HEK293T (cell line): ENCODE results near the gene ABHD17C.

Experiments
- CTCF ChIA-PET: fragments of 350-600 bp; formaldehyde crosslinking; extraction: SDS; loops from one replicate; lab custom pipeline; 2021; ENCODE audit warnings: antibody characterized with exemption, inconsistent platforms; lab: Yijun Ruan, JAX
- POLR2A ChIA-PET: fragments of 350-600 bp; formaldehyde crosslinking; extraction: SDS; loops from one replicate; lab custom pipeline; 2020; ENCODE audit warnings: antibody characterized with exemption, inconsistent platforms; lab: Yijun Ruan, JAX
- DNase-seq: peaks from one replicate; pipeline ENCODE4 v3.0.0; 2012; ENCODE audit warnings: mixed read lengths; ENCODE audit errors: extremely low spot score
- ARNT ChIP-seq: fragments of 450-650 bp; IDR thresholded peaks from 2 replicates; pipeline ENCODE4 v1.6.1; 2017; ENCODE audit warnings: mild to moderate bottlenecking
- BHLHE40 ChIP-seq: fragments of 450-650 bp; IDR thresholded peaks from 2 replicates; pipeline ENCODE4 v1.6.1; 2016; ENCODE audit warnings: mild to moderate bottlenecking, moderate library complexity, borderline replicate concordance
- CTBP1 ChIP-seq: fragments of 450-650 bp; IDR thresholded peaks from 2 replicates; pipeline ENCODE4 v1.6.1; 2016; ENCODE audit warnings: borderline replicate concordance
- ELF4 ChIP-seq: fragments of 450-650 bp; IDR thresholded peaks from 2 replicates; pipeline ENCODE4 v1.6.1; 2017; ENCODE audit warnings: antibody characterized with exemption
- FOXA1 ChIP-seq: fragments of 450-650 bp; IDR thresholded peaks from 2 replicates; pipeline ENCODE4 v1.6.1; 2016; ENCODE audit warnings: mild to moderate bottlenecking
- FOXK2 ChIP-seq: fragments of 450-650 bp; IDR thresholded peaks from 2 replicates; pipeline ENCODE4 v1.6.1; 2016; ENCODE audit warnings: mild to moderate bottlenecking
- FOXM1 ChIP-seq: fragments of 450-650 bp; IDR thresholded peaks from 2 replicates; pipeline ENCODE4 v1.6.1; 2017; ENCODE audit warnings: mild to moderate bottlenecking, borderline replicate concordance
- HDGF ChIP-seq: fragments of 450-650 bp; IDR thresholded peaks from 2 replicates; pipeline ENCODE4 v1.6.1; 2017; ENCODE audit warnings: antibody characterized with exemption, borderline replicate concordance
- L3MBTL2 ChIP-seq: fragments of 450-650 bp; conservative IDR thresholded peaks from 2 replicates; pipeline ENCODE4 v1.6.1; 2016; ENCODE audit warnings: mild to moderate bottlenecking
- LEF1 ChIP-seq: fragments of 450-650 bp; IDR thresholded peaks from 2 replicates; pipeline ENCODE4 v1.6.1; 2017; ENCODE audit warnings: mild to moderate bottlenecking, borderline replicate concordance
- NFRKB ChIP-seq: fragments of 450-650 bp; IDR thresholded peaks from 2 replicates; pipeline ENCODE4 v1.6.1; 2016; ENCODE audit warnings: mild to moderate bottlenecking, moderate library complexity
- SP1 ChIP-seq: fragments of 450-650 bp; IDR thresholded peaks from 2 replicates; pipeline ENCODE4 v1.6.1; 2017
- SUZ12 ChIP-seq: fragments of 450-650 bp; IDR thresholded peaks from 2 replicates; pipeline ENCODE4 v1.6.1; 2016; ENCODE audit warnings: mild to moderate bottlenecking
- TARDBP ChIP-seq: fragments of 450-650 bp; IDR thresholded peaks from 2 replicates; pipeline ENCODE4 v1.6.1; 2016
- ZNF384 ChIP-seq: fragments of 450-650 bp; IDR thresholded peaks from 2 replicates; pipeline ENCODE4 v1.6.1; 2016
- TF ChIP-seq, protein P1 (sequence below): fragments of 450-650 bp; IDR thresholded peaks from 2 replicates; pipeline ENCODE4 v1.6.1; 2016

ABHD17C gene

DNA sequence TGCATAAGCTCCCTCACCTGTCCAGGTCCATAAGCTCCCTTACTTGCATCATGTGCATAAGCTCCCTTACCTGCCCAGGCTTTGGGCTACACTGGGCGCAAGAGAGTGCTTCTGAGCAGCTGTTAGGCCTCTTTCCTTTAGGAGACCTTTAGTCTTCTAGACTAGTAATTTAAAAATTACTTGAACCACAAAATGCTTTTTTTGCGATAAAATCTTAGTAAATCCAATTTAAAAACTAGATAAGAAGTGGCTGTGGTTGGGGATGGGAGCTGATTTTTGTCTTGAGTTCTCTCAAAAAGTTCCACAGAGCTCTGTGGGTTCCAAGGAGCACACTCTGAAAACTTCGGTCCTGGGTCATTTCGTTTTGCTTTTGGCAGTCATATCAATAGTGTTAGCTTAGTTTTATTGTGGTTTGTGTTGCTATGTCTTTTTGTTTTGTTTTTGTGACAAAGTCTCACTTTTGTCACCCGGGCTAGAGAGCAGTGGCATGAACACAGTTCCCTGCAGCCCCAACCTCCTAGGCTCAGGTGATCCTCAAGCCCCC lies 90.8 kb downstream of the ABHD17C start:
- TF ChIP-seq CTBP1 (no peak), ZNF384 (no peak), FOXK2 (no peak), FOXA1 (no peak), NFRKB (no peak), HDGF (no peak)
- DNase-seq: no peak
- ChIA-PET CTCF (interaction anchor here (0.6 to 1.9 kb wide), 5 partner anchors 9 to 803 kb away, joined by 3 to 8 read pairs (median 5); no protein-coding TSS in a partner anchor), POLR2A (no interaction called here)

DNA sequence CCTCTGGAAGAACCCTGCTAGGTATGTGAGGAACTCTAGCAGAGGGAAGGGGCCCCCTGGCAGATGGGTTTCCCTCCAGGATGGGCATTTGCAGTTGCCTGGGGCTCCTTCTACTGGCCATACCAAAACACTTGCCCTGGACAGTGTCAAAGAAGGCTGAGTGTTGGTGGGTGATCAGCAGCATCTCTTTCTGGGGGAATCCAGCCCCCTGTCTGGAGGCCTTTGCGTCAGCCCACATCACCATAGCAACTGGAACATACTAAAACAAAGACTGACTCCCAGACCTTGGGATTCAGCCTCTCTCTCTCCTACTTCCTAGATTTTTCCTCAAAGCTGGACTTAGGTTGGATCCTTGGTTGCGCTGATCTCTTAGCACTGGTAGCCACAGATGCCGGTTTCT lies 92.2 kb downstream of the ABHD17C start:
- no peak for DNase-seq
- ChIA-PET CTCF (interaction anchor here (0.9 kb wide), 1 partner anchor 479 kb away, joined by 3 read pairs; no protein-coding TSS in a partner anchor), POLR2A (no interaction called here)
- no peak for TF ChIP-seq NFRKB
- no peak for TF ChIP-seq FOXK2
- no peak for TF ChIP-seq ELF4
- TF ChIP-seq ARNT: no peak
- TF ChIP-seq SUZ12: no peak
- TF ChIP-seq, protein P1, sequence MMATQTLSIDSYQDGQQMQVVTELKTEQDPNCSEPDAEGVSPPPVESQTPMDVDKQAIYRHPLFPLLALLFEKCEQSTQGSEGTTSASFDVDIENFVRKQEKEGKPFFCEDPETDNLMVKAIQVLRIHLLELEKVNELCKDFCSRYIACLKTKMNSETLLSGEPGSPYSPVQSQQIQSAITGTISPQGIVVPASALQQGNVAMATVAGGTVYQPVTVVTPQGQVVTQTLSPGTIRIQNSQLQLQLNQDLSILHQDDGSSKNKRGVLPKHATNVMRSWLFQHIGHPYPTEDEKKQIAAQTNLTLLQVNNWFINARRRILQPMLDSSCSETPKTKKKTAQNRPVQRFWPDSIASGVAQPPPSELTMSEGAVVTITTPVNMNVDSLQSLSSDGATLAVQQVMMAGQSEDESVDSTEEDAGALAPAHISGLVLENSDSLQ: no peak

DNA sequence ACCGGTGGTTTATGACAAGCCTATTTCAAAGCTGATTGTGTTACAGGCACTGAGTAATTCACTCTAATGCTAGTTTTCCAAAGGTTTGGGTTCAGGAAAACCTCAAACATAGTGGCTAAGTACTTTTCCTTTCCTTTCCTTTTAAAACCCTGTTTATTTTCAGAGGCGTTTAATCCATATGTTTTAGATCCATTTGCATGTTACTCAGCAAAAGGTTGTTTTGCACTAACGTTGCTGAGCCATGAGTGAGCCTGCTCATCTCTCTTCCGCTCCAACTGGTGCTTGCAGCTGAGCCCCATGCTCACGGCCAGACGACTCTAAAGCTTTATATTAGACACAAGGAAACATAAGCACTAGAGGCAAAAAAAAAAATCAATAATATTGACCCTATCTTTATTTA lies 93.4 kb downstream of the ABHD17C start:
- TF ChIP-seq CTBP1: no peak
- no peak for TF ChIP-seq ARNT
- no peak for TF ChIP-seq BHLHE40
- TF ChIP-seq ZNF384: no peak
- TF ChIP-seq FOXK2: no peak
- no peak for TF ChIP-seq TARDBP
- TF ChIP-seq ELF4: no peak
- no peak for TF ChIP-seq HDGF
- TF ChIP-seq FOXA1: no peak
- TF ChIP-seq, protein P1: no peak
- TF ChIP-seq SP1: no peak
- no peak for TF ChIP-seq SUZ12
- no peak for TF ChIP-seq LEF1
- TF ChIP-seq NFRKB: no peak
- no peak for TF ChIP-seq FOXM1
- no peak for TF ChIP-seq L3MBTL2
- CTCF ChIA-PET: interaction anchor here (0.9 kb wide), 1 partner anchor 9 kb away, joined by 5 read pairs; the partner anchor contains the start of gene CEMIP
- POLR2A ChIA-PET: no interaction called here
- DNase-seq: no peak

DNA sequence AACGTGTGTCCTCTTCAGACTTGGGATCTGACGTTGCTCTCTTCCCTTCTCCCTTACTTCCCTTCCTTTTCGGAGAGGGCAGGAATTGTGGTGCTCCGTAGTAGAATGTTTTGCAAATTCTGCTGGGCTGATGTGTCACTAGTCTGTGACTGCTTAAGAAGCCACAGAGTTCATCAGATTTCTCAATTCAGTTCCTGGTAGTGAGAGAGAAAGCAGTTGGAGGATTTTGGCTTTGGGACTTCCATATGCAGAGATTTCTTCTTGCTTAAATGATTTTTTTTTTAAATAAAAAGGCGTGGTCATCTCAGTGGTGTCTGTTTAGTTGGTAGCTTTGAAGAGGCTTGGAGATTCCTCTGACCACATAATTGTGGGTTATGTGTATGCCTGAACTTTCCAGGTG lies 94.2 kb downstream of the ABHD17C start:
- no peak for DNase-seq
- POLR2A ChIA-PET: no interaction called here
- TF ChIP-seq FOXA1 (no peak), SP1 (no peak), FOXM1 (no peak), TARDBP (no peak), BHLHE40 (no peak), CTBP1 (no peak), NFRKB (no peak), ZNF384 (no peak), ARNT (no peak), FOXK2 (no peak), ELF4 (no peak), HDGF (no peak), SUZ12 (no peak), L3MBTL2 (no peak)
- TF ChIP-seq, protein P1: no peak
- CTCF ChIA-PET: interaction anchor here (0.9 to 1.3 kb wide), 2 partner anchors 10 to 13 kb away, joined by 3 to 4 read pairs; partner anchors contain the start of gene CEMIP

DNA sequence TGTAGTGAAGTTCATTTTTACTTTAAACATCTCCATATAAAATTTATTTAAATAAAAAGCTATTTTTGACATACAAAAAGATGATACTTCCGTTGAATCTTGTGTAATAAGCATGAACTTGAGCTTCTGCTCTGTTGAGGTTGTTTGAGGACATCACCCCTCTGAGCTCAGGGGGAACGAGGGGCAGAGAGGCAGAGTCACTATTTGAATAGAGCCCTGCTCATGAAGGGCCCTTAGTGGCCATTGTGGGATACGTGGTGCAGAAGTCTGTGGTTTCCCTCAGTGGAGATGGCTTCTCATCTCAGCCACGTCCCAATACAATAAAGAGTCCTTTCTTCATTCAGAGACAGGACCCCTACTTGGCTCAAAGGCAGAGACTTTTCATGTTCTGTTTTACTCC lies 94.7 kb downstream of the ABHD17C start:
- ChIA-PET POLR2A (no interaction called here), CTCF (interaction anchor here (0.9 to 1.3 kb wide), 3 partner anchors 10 to 13 kb away, joined by 3 to 4 read pairs (median 3); partner anchors contain the start of gene CEMIP)
- no peak for DNase-seq
- TF ChIP-seq SP1: no peak
- no peak for TF ChIP-seq FOXK2
- no peak for TF ChIP-seq HDGF
- no peak for TF ChIP-seq NFRKB
- TF ChIP-seq CTBP1: no peak
- no peak for TF ChIP-seq SUZ12
- TF ChIP-seq, protein P1: no peak
- TF ChIP-seq TARDBP: no peak
- no peak for TF ChIP-seq ZNF384
- no peak for TF ChIP-seq L3MBTL2
- TF ChIP-seq LEF1: no peak
- no peak for TF ChIP-seq BHLHE40
- no peak for TF ChIP-seq FOXM1
- TF ChIP-seq FOXA1: no peak
